K562 (cell line): ENCODE data around the gene SUPT3H. TPM values are rescaled to one million over a fixed set of nuclear protein-coding genes. Genes with fewer than 3 reads are reported as not detected.

Source experiments
- ATAC-seq: fragments of 200-7000 bp; cut with Tn5 transposase; 3 replicates; pipeline ENCODE4 v1.9.1; 2020; ENCODE audit warnings: moderate library complexity
- BruUV-seq: library from RNA; stranded (reverse); fragments of 400-500 nt; replicated peaks from 2 replicates; lab custom pipeline; 2021; lab: Mats Ljungman, UMichigan
- CTCF ChIA-PET: fragments of 300-600 bp; formaldehyde crosslinking; extraction: SDS; loops from one replicate; lab custom pipeline; 2021; ENCODE audit warnings: low intra/inter-chr PET ratio; lab: Yijun Ruan, JAX
- POLR2A ChIA-PET: fragments of 300-600, 350-650 bp; sonication (Branson Sonifier 250); formaldehyde crosslinking; extraction: SDS; loops from one replicate; lab custom pipeline; 2021; ENCODE audit warnings: antibody characterized with exemption, inconsistent platforms; lab: Yijun Ruan, JAX
- DNase-seq, 4 experiments: peaks; one replicate each; pipeline versions ENCODE4 v3.0.0 to v3.0.0-alpha.2; 2011 to 2018; ENCODE audit warnings: low spot score in 3 of 4, mixed read lengths in 3 of 4; ENCODE audit errors: extremely low read depth in 1 of 4
- FAIRE-seq: peaks from 2 replicates; lab custom pipeline; 2011; peaks lifted over from hg19 to GRCh38; lab: Jason Lieb, UNC
- H2AFZ ChIP-seq: 2 replicates; pipeline ENCODE4 v1.6.0; 2011; ENCODE audit warnings: low read depth, low read length, control low read depth, inconsistent platforms
- H3K27ac ChIP-seq: fragments of 200-600 bp; 3 replicates; pipeline ENCODE4 v1.8.0; 2011; ENCODE audit warnings: low read depth, mild to moderate bottlenecking, control low read depth, inconsistent platforms, low read length, moderate library complexity, mixed read lengths; ENCODE audit errors: extremely low read depth
- H3K27me3 ChIP-seq, 2 experiments: fragments of 300-600 bp in 1 of 2; 2 replicates in 1 of 2; 3 replicates in 1 of 2; pipeline versions ENCODE4 v1.6.0 to v1.8.0; 2011; ENCODE audit warnings: inconsistent platforms in 2 of 2, low read length in 2 of 2, mild to moderate bottlenecking in 1 of 2, mixed read lengths in 1 of 2, moderate library complexity in 1 of 2; ENCODE audit not compliant: control insufficient read depth in 2 of 2, insufficient read depth in 2 of 2
- H3K36me3 ChIP-seq: fragments of 300-600 bp; 3 replicates; pipeline ENCODE4 v1.8.0; 2011; ENCODE audit warnings: mild to moderate bottlenecking, low read length, inconsistent platforms; ENCODE audit not compliant: control insufficient read depth, insufficient read depth
- H3K4me1 ChIP-seq, 2 experiments: fragments of 200-600 bp in 1 of 2; replicated peaks in 1 of 2; 2 replicates in 1 of 2; 3 replicates in 1 of 2; pipeline versions ENCODE4 v1.5.1 to v1.8.0; 2011; ENCODE audit warnings: inconsistent platforms in 2 of 2, low read length in 2 of 2, mild to moderate bottlenecking in 1 of 2, mixed read lengths in 1 of 2, moderate library complexity in 1 of 2; ENCODE audit not compliant: control insufficient read depth in 2 of 2, insufficient read depth in 2 of 2
- H3K4me2 ChIP-seq: 2 replicates; pipeline ENCODE4 v1.6.1; 2011; ENCODE audit warnings: low read length, control low read depth, inconsistent platforms, mixed read lengths; ENCODE audit not compliant: insufficient read depth
- H3K4me3 ChIP-seq: fragments of 200-600 bp; sonication (generic), shearing (Covaris generic); 2 replicates; pipeline ENCODE4 v1.5.1; 2016; ENCODE audit warnings: control low read depth, inconsistent platforms
- H3K79me2 ChIP-seq: fragments of 200-600 bp; 3 replicates; pipeline ENCODE4 v1.8.0; 2011; ENCODE audit warnings: low read length, inconsistent platforms; ENCODE audit not compliant: control insufficient read depth, insufficient read depth
- H3K9ac ChIP-seq, 2 experiments: 2 replicates each; pipeline versions ENCODE4 v1.6.0 to v1.6.1; 2011; ENCODE audit warnings: low read depth in 2 of 2, low read length in 2 of 2, control low read depth in 1 of 2, inconsistent platforms in 1 of 2, mild to moderate bottlenecking in 1 of 2, mixed read lengths in 1 of 2; ENCODE audit not compliant: insufficient read depth in 1 of 2
- H3K9me1 ChIP-seq: one replicate; pipeline ENCODE4 v1.6.0; 2011; ENCODE audit warnings: inconsistent platforms, mild to moderate bottlenecking, low read length, moderate library complexity; ENCODE audit not compliant: control insufficient read depth, insufficient read depth
- H3K9me3 ChIP-seq: replicated peaks from 2 replicates; pipeline ENCODE4 v1.5.1; 2011; ENCODE audit warnings: low read depth, low read length, inconsistent platforms; ENCODE audit not compliant: control insufficient read depth, insufficient read depth
- H4K20me1 ChIP-seq: replicated peaks from 2 replicates; pipeline ENCODE4 v1.6.1; 2011; ENCODE audit warnings: low read length, inconsistent platforms, mixed read lengths; ENCODE audit not compliant: control insufficient read depth, insufficient read depth
- BDP1 ChIP-seq: IDR thresholded peaks from 3 replicates; pipeline ENCODE4 v1.6.1; 2011; ENCODE audit not compliant: insufficient read length, insufficient read depth
- CHD2 ChIP-seq: IDR thresholded peaks from 2 replicates; pipeline ENCODE4 v1.6.1; 2011; ENCODE audit warnings: low read depth, low read length
- CXXC5 ChIP-seq: fragments of 250-450 bp; sonication (Bioruptor Pico); IDR thresholded peaks from 2 replicates; pipeline ENCODE4 v1.8.0; 2022; ENCODE audit warnings: inconsistent platforms, mild to moderate bottlenecking, moderate library complexity
- EZH2 ChIP-seq: IDR thresholded peaks from 2 replicates; pipeline ENCODE4 v1.6.1; 2012; ENCODE audit warnings: low read depth, mild to moderate bottlenecking, inconsistent platforms, low read length, borderline replicate concordance
- GABPA ChIP-seq: fragments of 200-800 bp; sonication (Bioruptor generic); conservative IDR thresholded peaks from 2 replicates; pipeline ENCODE4 v1.6.1; 2016; ENCODE audit warnings: low read depth, missing genetic modification characterization, missing compliant biosample characterization
- HMG20B ChIP-seq: fragments of 250-450 bp; sonication (Bioruptor Pico); IDR thresholded peaks from 2 replicates; pipeline ENCODE4 v1.5.0; 2021; ENCODE audit warnings: mild to moderate bottlenecking
- ILF3 ChIP-seq: fragments of 450-650 bp; IDR thresholded peaks from 2 replicates; pipeline ENCODE4 v1.6.1; 2018; ENCODE audit warnings: antibody characterized with exemption, mild to moderate bottlenecking, moderate library complexity, borderline replicate concordance
- LCOR ChIP-seq: sonication (generic); formaldehyde crosslinking; IDR thresholded peaks from 2 replicates; pipeline ENCODE4 v1.8.0; 2022; ENCODE audit warnings: mild to moderate bottlenecking, missing genetic modification reagents
- MTA3 ChIP-seq: fragments of 450-650 bp; formaldehyde crosslinking; IDR thresholded peaks from 2 replicates; pipeline ENCODE4 v1.6.1; 2017; ENCODE audit warnings: mild to moderate bottlenecking, borderline replicate concordance
- PHB ChIP-seq: fragments of 250-450 bp; sonication (Bioruptor Pico); IDR thresholded peaks from 2 replicates; pipeline ENCODE4 v1.5.0; 2021
- RAD21 ChIP-seq, 2 experiments: fragments of 250-450 bp in 1 of 2; fragments of 450-650 bp in 1 of 2; sonication (Bioruptor Pico) in 1 of 2; formaldehyde crosslinking in 1 of 2; IDR thresholded peaks in 1 of 2; conservative IDR thresholded peaks in 1 of 2; 2 replicates each; pipeline versions ENCODE4 v1.4.0 to v1.8.0; 2020 to 2022; ENCODE audit warnings: mild to moderate bottlenecking in 2 of 2, moderate library complexity in 1 of 2
- TAF9B ChIP-seq: fragments of 450-650 bp; IDR thresholded peaks from 2 replicates; pipeline ENCODE4 v1.6.1; 2018; ENCODE audit warnings: mild to moderate bottlenecking; ENCODE audit not compliant: partially characterized antibody
- WGBS: fragments of 100-300 bp; shearing (Covaris generic); methylation state at CpG from one replicate; pipeline ENCODE4 v1.1.6; 2016; ENCODE audit warnings: low coverage, mixed read lengths; ENCODE audit not compliant: insufficient coverage; ENCODE audit errors: missing lambda C conversion rate; 5-methylcytosine and 5-hydroxymethylcytosine counted together
- in situ Hi-C: fragments of 300-500 bp; cut with MboI; formaldehyde crosslinking; loops from 4 replicates; pipeline ENCODE4 v1.15.0; 2018; ENCODE audit warnings: inconsistent platforms, mixed read lengths
- intact Hi-C: fragments of 100-400 bp; cut with micrococcal nuclease; formaldehyde crosslinking; loops from 2 replicates; pipeline ENCODE4 v1.14.2; 2022
- polyA plus RNA-seq, 8 experiments: library from polyadenylated mRNA; depleted of rRNA in 4 of 8; stranded (reverse) in 5 of 8; unstranded in 3 of 8; fragments of >200 nt; fragmentation: Nextera tagmentation in 2 of 8; fragmentation: Illumina TruSeq in 1 of 8; extraction: Ambion mirVana in 2 of 8; extraction: Trizol in 1 of 8; gene quantifications; 2 replicates each; pipeline versions ENCODE4 v1.2.1 to v1.2.3, GENCODE V29; 2011 to 2014; ENCODE audit warnings: inconsistent platforms in 1 of 8, missing spikeins in 1 of 8
- total RNA-seq, 7 experiments: library from RNA; depleted of rRNA in 6 of 7; stranded (reverse); fragments of >200 nt in 6 of 7; fragmentation: Illumina TruSeq in 2 of 7; extraction: Trizol in 2 of 7; gene quantifications; 2 replicates each; pipeline versions ENCODE4 v1.2.1 to v1.2.3, GENCODE V29; 2011 to 2021; ENCODE audit warnings: low replicate concordance in 1 of 7
- TF ChIP-seq, protein P1 (sequence below): fragments of 450-650 bp; IDR thresholded peaks from 2 replicates; pipeline ENCODE4 v1.7.0; 2016; ENCODE audit warnings: borderline replicate concordance
- TF ChIP-seq, protein P2 (sequence below): fragments of 450-650 bp; IDR thresholded peaks from 2 replicates; pipeline ENCODE4 v1.6.1; 2016; ENCODE audit warnings: low read depth, mild to moderate bottlenecking, moderate library complexity
- TF ChIP-seq, protein P3 (sequence below): fragments of 450-650 bp; IDR thresholded peaks from 2 replicates; pipeline ENCODE4 v1.6.1; 2016; ENCODE audit warnings: borderline replicate concordance

The SUPT3H gene
- total and polyA plus RNA-seq, 9 of the 15 experiments (the other 6 are each of a cell fraction or from before 2014, with no cell fraction given): 7.2 to 16.3 (median 11.9) TPM

DNA sequence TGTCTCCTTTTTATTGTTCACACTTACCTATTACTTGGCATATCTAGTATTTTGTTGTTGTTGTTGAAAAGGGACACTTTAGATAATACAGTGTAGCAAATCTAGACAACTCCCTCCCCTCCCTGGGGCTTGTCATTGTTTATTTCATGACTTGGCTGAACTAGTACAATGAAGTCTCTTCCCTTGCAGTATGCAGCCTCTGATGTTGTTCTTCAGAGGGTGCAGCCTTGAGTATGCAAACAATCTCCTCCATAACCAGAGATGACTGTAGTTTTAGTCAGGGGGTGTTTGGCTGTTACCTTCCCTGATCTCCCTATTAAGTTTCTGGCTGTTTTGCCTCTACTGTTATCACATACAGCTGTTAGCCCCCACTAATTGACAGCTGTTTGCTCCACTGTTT is 365.0 kb downstream of the SUPT3H start (continued):
- TF ChIP-seq EZH2 (no peak), MTA3 (no peak)
- TF ChIP-seq, protein P1, sequence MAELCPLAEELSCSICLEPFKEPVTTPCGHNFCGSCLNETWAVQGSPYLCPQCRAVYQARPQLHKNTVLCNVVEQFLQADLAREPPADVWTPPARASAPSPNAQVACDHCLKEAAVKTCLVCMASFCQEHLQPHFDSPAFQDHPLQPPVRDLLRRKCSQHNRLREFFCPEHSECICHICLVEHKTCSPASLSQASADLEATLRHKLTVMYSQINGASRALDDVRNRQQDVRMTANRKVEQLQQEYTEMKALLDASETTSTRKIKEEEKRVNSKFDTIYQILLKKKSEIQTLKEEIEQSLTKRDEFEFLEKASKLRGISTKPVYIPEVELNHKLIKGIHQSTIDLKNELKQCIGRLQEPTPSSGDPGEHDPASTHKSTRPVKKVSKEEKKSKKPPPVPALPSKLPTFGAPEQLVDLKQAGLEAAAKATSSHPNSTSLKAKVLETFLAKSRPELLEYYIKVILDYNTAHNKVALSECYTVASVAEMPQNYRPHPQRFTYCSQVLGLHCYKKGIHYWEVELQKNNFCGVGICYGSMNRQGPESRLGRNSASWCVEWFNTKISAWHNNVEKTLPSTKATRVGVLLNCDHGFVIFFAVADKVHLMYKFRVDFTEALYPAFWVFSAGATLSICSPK: no peak

GRCh38 chr6:45009576-45009975 is 368.2 kb downstream of the SUPT3H start:
- Histone ChIP-seq H3K9me1 (no peaks in the 10 kb centered on the region), H3K4me2 (no peak overlapping the region), H3K27ac (no peak overlapping the region), H3K4me1 (no peaks in the 10 kb centered on the region), H3K36me3 (no peaks in the 10 kb centered on the region), H4K20me1 (no peaks in the 10 kb centered on the region), H3K4me3 (no peak overlapping the region), H3K9ac (no peak overlapping the region), H3K79me2 (no peaks in the 10 kb centered on the region), H3K27me3 (no peaks in the 10 kb centered on the region), H2AFZ (no peak overlapping the region), H3K9me3 (no peaks in the 10 kb centered on the region)
- no peak for FAIRE-seq
- in situ Hi-C loops (no loop called here), intact Hi-C loops (no loop called here)
- no peak for DNase-seq
- no peak for ATAC-seq
- no TSS peak for BruUV-seq
- ChIA-PET POLR2A (no interaction called here), CTCF (no interaction called here)
- 54% methylated on average over 3 of the region's 3 CpGs for WGBS
- TF ChIP-seq PHB (CRISPR knock-in tag) (no peak), TAF9B (no peak), BDP1 (no peak), GABPA (tag) (no peak), CXXC5 (CRISPR knock-in tag) (no peak), HMG20B (CRISPR knock-in tag) (no peak), CHD2 (no peak), RAD21 (CRISPR knock-in tag; conservative IDR thresholded peaks at IDR 0.05 in 1 of 2, IDR thresholded peaks at IDR 0.05 in 1 of 2) (no peak), LCOR (CRISPR knock-in tag) (no peak), ILF3 (no peak)
- TF ChIP-seq, protein P2, sequence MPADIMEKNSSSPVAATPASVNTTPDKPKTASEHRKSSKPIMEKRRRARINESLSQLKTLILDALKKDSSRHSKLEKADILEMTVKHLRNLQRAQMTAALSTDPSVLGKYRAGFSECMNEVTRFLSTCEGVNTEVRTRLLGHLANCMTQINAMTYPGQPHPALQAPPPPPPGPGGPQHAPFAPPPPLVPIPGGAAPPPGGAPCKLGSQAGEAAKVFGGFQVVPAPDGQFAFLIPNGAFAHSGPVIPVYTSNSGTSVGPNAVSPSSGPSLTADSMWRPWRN: no peak
- TF ChIP-seq, protein P3, sequence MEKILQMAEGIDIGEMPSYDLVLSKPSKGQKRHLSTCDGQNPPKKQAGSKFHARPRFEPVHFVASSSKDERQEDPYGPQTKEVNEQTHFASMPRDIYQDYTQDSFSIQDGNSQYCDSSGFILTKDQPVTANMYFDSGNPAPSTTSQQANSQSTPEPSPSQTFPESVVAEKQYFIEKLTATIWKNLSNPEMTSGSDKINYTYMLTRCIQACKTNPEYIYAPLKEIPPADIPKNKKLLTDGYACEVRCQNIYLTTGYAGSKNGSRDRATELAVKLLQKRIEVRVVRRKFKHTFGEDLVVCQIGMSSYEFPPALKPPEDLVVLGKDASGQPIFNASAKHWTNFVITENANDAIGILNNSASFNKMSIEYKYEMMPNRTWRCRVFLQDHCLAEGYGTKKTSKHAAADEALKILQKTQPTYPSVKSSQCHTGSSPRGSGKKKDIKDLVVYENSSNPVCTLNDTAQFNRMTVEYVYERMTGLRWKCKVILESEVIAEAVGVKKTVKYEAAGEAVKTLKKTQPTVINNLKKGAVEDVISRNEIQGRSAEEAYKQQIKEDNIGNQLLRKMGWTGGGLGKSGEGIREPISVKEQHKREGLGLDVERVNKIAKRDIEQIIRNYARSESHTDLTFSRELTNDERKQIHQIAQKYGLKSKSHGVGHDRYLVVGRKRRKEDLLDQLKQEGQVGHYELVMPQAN: no peak
